ENCODE results near the gene DYRK1A. TPM values are rescaled to one million over a fixed set of nuclear protein-coding genes. Genes with fewer than 3 reads are reported as not detected.

The DYRK1A gene
- total RNA-seq, 4 donors from 2014 or later: 71.5 to 116 (median 90.9) TPM

DNA sequence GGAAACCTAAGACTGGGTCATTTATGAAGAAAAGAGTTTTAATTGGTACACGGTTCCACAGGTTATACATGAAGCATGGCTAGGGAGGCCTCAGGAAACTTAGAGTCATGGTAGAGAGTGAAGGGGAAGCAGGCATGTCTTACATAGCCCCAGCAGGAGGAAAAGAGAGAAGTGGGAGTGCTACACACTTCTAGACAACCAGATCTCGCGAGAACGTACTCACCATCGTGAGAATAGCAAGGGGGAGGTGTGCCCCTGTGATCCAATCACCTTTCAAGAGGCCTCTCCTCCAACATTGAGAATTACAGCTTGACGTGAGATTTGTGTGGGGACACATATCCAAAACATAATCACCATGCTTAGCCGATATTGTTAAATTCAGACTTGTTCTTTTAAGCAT, 62.8 kb downstream of the DYRK1A start:
- Histone ChIP-seq H3K36me3 (no peaks in the 10 kb centered on the region), H3K4me3 (no peak overlapping the region), H3K4me1 (peaks cover 0 to 42% (median 11%) of the 10 kb centered on the region in 4 donors), H3K9me3 (no peaks in the 10 kb centered on the region), H3K27ac (no peak overlapping the region), H3K27me3 (no peaks in the 10 kb centered on the region)
- WGBS, 2 donors (ENCODE audit: low coverage in 1 of 2): 88 to 92% methylated on average over 3 to 7 of the region's 7 CpGs
- intact Hi-C loops (cut with DNase I; ENCODE audit: low total_unique reads) (no loop called here), in situ Hi-C loops (cut with MboI; ENCODE audit: low pct_ligation_motif_present in 1 of 4, low pct_unique_long_range_greater_than_20kb in 1 of 4, low sequenced_read_pairs in 3 of 4) (no loop called here)
- no peak for DNase-seq
- TF ChIP-seq EP300 (IDR thresholded peaks at IDR 0.05; ENCODE audit: low read depth) (no peak), POLR2AphosphoS5 (IDR thresholded peaks at IDR 0.05) (no peak), POLR2A (IDR thresholded peaks at IDR 0.05) (no peak)
- TF ChIP-seq, protein P1, sequence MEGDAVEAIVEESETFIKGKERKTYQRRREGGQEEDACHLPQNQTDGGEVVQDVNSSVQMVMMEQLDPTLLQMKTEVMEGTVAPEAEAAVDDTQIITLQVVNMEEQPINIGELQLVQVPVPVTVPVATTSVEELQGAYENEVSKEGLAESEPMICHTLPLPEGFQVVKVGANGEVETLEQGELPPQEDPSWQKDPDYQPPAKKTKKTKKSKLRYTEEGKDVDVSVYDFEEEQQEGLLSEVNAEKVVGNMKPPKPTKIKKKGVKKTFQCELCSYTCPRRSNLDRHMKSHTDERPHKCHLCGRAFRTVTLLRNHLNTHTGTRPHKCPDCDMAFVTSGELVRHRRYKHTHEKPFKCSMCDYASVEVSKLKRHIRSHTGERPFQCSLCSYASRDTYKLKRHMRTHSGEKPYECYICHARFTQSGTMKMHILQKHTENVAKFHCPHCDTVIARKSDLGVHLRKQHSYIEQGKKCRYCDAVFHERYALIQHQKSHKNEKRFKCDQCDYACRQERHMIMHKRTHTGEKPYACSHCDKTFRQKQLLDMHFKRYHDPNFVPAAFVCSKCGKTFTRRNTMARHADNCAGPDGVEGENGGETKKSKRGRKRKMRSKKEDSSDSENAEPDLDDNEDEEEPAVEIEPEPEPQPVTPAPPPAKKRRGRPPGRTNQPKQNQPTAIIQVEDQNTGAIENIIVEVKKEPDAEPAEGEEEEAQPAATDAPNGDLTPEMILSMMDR (IDR thresholded peaks at IDR 0.05): no peak

GRCh38 chr21:37430184-37430821, 63.7 kb downstream of the DYRK1A start:
- Histone ChIP-seq H3K4me3 (no peak overlapping the region), H3K27me3 (no peaks in the 10 kb centered on the region), H3K4me1 (peaks cover 0 to 42% (median 8%) of the 10 kb centered on the region in 4 donors), H3K36me3 (no peaks in the 10 kb centered on the region), H3K27ac (no peak overlapping the region), H3K9me3 (no peaks in the 10 kb centered on the region)
- 87 to 90% methylated on average over 3 to 6 of the region's 6 CpGs for whole genome bisulfite sequencing, 2 donors (ENCODE audit: low coverage in 1 of 2)
- no peak for TF ChIP-seq EP300 (IDR thresholded peaks at IDR 0.05; ENCODE audit: low read depth)
- no peak for TF ChIP-seq POLR2AphosphoS5 (IDR thresholded peaks at IDR 0.05)
- TF ChIP-seq, protein P1 (IDR thresholded peaks at IDR 0.05): no peak
- no peak for TF ChIP-seq POLR2A (IDR thresholded peaks at IDR 0.05)
- intact Hi-C loops (cut with DNase I; ENCODE audit: low total_unique reads) (no loop called here), in situ Hi-C loops (cut with MboI; ENCODE audit: low pct_ligation_motif_present in 1 of 4, low pct_unique_long_range_greater_than_20kb in 1 of 4, low sequenced_read_pairs in 3 of 4) (no loop called here)
- DNase-seq: no peak

- H3K4me3 ChIP-seq: no peak overlapping the region
- TF ChIP-seq EP300 (IDR thresholded peaks at IDR 0.05; ENCODE audit: low read depth) (no peak), POLR2A (IDR thresholded peaks at IDR 0.05) (no peak), POLR2AphosphoS5 (IDR thresholded peaks at IDR 0.05) (no peak)
- TF ChIP-seq, protein P1 (IDR thresholded peaks at IDR 0.05): no peak
- no peak for DNase-seq
- intact Hi-C loops (cut with DNase I; ENCODE audit: low total_unique reads) (no loop called here), in situ Hi-C loops (cut with MboI; ENCODE audit: low pct_ligation_motif_present in 1 of 4, low pct_unique_long_range_greater_than_20kb in 1 of 4, low sequenced_read_pairs in 3 of 4) (no loop called here)
- H3K9me3 ChIP-seq: no peaks in the 10 kb centered on the region
- WGBS, 2 donors (ENCODE audit: low coverage in 1 of 2): 79 to 82% methylated on average over 3 to 4 of the region's 4 CpGs
- H3K36me3 ChIP-seq: no peaks in the 10 kb centered on the region
- H3K27ac ChIP-seq: no peak overlapping the region
- H3K4me1 ChIP-seq: peaks cover 0 to 47% (median 12%) of the 10 kb centered on the region in 4 donors
- H3K27me3 ChIP-seq: no peaks in the 10 kb centered on the region
Measured at GRCh38 chr21:37431243-37431642, 64.7 kb downstream of the DYRK1A start.

- in situ Hi-C loops (cut with MboI; ENCODE audit: low pct_ligation_motif_present in 1 of 4, low pct_unique_long_range_greater_than_20kb in 1 of 4, low sequenced_read_pairs in 3 of 4) (no loop called here), intact Hi-C loops (cut with DNase I; ENCODE audit: low total_unique reads) (no loop called here)
- no peak for DNase-seq
- Histone ChIP-seq H3K4me1 (peaks cover 0 to 61% (median 21%) of the 10 kb centered on the region in 4 donors), H3K27ac (no peak overlapping the region), H3K9me3 (no peaks in the 10 kb centered on the region), H3K36me3 (no peaks in the 10 kb centered on the region), H3K27me3 (no peaks in the 10 kb centered on the region), H3K4me3 (no peak overlapping the region)
- 88 to 93% methylated on average over 5 of the region's 5 CpGs for WGBS, 2 donors (ENCODE audit: low coverage in 1 of 2)
- TF ChIP-seq EP300 (IDR thresholded peaks at IDR 0.05; ENCODE audit: low read depth) (no peak), POLR2A (IDR thresholded peaks at IDR 0.05) (no peak)
- TF ChIP-seq, protein P1 (IDR thresholded peaks at IDR 0.05): no peak
Measured at GRCh38 chr21:37432710-37433455, 66.3 kb downstream of the DYRK1A start.

Measured in transverse colon (tissue), 4 donors.